GM19099 (cell line): ENCODE measurements around the gene MYO10.

Experiments
- POLR2A ChIP-seq: IDR thresholded peaks from 3 replicates; pipeline ENCODE4 v1.6.1; 2011; ENCODE audit warnings: low read depth; ENCODE audit not compliant: insufficient read length; ENCODE audit errors: extremely low read depth

MYO10 gene

DNA sequence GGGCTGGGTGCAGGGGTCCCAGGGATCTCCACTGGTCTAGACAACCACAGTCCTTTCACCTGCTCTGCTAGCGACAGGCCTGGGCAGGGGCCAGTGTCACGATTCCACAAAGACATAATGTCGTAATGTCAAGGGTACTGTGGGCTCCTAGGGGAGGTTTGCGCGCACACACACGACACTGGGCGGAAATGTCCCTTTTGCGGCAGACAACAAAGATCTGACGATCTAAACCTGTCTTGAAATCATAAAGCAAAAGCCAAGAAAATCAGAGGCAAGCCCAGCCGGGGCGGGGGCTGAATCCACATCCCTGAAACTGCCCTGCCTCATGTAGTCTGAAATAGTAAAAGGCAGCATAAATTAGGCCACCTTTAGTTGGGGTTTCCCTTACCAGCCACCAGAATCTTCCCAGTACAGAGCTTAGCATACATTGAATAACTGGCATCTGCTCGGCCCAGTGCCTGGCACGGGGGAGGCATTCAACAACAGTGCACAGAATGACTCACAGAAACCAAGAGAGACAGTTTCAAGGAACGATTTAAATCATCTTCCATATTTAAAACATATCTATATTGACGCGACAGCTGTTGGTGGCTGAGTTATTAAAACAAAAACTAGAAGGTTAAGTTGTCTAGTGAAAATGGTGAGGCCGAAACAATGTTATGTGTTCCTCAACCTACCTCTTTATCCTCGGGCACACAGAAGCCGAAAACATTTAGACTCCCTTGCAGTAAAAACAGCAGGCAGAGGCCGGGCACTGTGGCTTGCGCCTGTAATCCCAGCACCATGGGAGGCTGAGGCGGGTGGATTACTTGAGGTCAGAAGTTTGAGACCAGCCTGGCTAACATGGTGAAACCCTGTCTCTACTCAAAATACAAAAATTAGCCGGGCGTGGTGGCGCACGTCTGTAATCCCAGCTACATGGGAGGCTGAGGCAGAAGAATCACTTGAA, 151.0 kb downstream of the MYO10 start:
- no peak for TF ChIP-seq POLR2A

DNA sequence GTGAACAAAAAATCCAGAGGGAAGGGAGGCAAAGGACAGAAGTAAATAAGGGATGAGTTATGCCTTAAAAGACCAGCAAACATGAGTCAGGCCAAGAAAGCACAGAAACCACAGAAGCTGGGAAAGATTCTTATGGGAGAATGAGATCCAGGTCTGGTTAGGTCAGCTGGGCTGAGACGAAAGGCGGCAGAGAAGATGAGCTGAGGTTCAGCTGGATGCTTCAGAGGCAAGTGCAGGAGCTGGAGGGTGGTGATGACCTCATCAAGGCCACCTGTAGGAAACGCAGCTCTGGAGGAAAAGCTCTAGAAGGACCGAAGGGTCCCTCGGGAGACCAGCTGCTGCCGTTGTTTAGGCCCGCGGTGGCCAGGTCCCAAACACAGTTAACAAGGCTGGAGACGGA, 152.0 kb downstream of the MYO10 start:
- no peak for TF ChIP-seq POLR2A

DNA sequence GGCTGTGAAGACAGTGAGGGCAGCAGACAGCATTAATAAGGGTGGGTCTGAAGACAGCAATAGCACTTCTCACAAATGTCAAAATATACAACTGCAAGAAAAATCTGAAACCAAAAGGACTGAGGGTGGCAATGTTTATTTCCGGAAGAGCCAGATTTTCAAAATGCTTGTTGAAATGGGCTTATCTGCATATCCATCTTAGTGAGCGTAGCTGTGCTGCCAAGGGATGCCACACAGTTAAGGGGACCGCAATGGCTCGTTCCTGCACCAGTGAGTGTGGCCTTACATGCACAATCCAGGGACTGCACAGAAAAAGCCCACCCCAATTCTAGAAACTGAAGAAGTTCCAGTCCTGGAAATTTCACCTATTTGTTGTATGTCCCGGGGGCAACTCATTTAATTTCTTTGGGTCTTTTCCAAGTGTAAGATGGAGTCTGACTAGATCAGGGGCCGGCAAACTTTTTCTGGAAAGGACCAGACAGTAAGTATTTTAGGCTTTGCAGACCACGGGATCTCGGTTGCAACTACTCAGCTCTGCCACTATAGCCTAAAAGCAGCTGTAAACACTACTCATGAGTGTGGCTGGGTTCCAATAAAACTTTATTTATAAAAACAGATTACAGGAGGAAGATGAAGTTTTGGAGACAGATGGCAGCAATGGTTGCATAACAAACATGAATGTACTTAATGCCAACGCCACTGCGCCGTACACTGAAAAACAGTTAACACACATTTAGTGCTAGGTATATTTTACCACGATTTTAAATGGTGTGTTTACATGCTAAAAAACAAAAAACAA, 154.1 kb downstream of the MYO10 start:
- no peak for TF ChIP-seq POLR2A

- no peak for TF ChIP-seq POLR2A
Observed at GRCh38 chr5:16780325-16780724, 155.8 kb downstream of the MYO10 start.

- TF ChIP-seq POLR2A, result no peak
Observed at GRCh38 chr5:16777432-16777831, 158.7 kb downstream of the MYO10 start.

GRCh38 chr5:16776611-16777251, 159.4 kb downstream of the MYO10 start:
- TF ChIP-seq POLR2A, result no peak

DNA sequence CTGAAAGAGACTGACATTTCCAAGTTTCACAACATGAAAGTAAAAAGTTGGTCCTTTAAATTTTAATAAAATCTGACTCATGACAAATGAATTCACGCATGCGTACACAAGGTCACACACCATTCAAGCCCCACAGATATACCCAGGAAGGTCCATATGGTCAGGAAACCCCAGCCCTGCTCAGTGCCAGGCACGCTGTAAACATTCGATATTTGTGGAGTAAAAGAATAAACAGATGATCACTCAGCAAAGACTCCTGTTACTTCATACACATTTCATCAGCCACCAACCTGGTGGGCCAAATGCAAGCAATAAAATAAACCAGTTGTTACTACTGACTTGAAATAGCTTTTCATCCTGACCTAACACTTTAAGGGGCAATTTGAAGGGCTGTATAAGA, 161.3 kb downstream of the MYO10 start:
- TF ChIP-seq POLR2A, result no peak

DNA sequence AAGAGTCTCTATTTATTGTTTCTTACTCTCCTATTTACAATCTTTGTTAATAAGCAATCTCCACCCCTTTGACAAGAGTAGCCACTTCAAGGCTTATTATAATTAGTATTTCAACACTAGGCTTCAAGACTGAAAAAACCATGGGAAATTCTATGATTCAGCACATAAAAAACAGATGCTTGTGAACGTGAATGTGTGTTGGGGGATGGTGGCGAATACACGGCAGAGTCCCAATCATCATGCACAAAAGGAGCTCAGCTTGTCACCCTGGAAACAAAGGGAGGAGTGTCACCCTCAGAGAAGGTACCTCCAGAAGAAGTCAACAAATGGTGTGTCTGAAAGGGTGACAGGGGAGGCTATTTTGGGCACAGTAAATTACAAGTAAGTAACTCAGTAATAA, 162.1 kb downstream of the MYO10 start:
- TF ChIP-seq POLR2A, result no peak

DNA sequence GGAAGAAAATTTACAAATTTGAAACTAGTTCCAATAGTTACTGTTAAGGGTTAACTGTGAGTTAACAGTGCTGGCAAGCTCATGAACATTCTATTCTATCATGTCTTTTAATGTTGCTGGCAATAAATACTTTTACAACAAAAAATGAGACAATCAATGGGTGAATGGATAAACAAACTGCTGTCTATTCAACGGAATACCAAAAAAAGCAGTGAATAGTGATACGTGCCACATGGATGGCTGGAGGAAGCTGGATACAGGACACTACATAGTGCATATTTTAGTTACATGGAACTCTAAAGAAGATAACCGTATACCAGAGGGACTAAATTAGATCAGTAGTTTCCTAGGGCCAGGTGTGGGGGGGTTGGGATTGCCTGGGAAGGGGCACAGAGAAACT, 163.5 kb downstream of the MYO10 start:
- no peak for TF ChIP-seq POLR2A

DNA sequence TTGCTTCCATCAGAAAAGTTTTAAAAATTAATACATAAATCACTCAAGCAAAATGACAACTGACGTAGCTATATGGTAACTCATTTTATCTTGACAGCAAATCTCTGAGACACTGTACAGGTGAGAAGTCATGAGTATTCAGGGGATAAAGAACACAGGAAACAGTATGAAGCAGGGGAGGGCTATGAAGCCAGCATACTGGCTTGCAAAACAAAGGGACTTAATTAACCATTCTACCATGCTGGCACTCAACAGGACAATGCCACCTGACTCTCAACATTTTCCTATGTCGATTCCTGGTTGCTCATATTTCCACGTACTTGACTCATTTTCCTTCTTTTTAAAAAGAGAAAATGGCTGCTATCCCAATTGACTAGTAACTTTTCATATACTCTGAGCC, 167.9 kb downstream of the MYO10 start:
- no peak for TF ChIP-seq POLR2A

DNA sequence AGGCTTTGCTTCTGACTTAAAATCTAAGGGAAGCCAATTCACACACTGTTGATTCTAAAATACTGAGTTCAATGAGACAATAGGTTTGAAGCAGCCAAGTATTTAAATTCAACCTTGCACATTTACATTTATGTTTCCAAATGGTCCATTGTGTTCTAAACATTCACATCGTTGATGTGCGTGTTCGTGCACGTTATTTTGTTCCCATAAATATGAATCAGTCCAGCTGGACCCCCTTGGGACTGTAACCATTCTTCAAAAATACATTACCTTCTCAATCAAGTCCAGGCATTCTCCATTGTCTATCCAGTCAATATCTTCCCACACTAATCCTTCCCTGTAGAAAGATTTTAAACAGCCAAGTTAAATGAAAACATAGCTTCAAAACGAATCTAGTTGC, 172.9 kb downstream of the MYO10 start:
- TF ChIP-seq POLR2A, result no peak

- no peak for TF ChIP-seq POLR2A
Observed at GRCh38 chr5:16759147-16759773, 176.8 kb downstream of the MYO10 start.

DNA sequence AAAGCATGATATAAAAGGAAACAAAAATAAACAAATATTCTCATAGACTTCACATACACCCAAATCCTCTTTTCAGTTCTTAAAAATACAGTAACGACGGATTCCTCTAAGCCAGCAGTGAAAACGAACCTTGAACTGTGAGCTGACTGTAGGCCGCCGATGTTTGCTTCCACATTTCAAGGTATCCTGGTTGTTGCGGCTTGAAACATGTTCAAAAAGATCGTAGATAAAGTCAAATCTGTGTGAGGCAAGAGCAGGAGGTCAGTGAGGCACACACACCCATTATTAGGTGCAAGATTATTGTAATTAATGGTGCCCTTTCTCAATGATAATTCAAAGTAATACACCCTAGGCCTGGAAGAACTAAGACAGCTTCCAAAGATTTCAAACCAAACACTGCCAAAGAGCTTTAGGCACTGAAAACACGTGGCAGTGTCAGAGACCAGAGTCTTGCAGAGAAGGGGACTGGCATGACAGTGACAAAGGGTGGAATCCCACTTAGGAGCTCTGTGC, 178.0 kb downstream of the MYO10 start:
- no peak for TF ChIP-seq POLR2A

- TF ChIP-seq POLR2A, result no peak
Observed at GRCh38 chr5:16757146-16757545, 178.9 kb downstream of the MYO10 start.

- TF ChIP-seq POLR2A, result no peak
Observed at GRCh38 chr5:16756692-16757091, 179.4 kb downstream of the MYO10 start.

DNA sequence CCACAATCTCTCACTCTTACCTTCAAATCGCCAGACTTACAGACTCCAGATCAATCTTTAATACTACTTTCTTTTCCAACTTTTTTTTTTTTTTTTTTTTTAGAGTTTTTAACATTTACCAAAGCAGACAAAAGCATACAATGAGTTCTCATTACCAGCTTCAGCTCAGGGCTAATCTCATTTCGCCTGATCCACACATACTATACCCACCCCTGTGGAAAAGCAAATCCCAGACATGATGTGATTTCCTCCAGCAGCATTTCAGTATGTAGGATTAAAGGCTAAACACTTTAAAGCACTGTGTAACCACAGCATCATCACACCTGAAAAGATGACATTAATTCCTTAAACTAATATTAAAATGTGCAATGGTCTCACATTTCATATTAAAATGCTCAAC, 180.4 kb downstream of the MYO10 start:
- TF ChIP-seq POLR2A, result no peak

DNA sequence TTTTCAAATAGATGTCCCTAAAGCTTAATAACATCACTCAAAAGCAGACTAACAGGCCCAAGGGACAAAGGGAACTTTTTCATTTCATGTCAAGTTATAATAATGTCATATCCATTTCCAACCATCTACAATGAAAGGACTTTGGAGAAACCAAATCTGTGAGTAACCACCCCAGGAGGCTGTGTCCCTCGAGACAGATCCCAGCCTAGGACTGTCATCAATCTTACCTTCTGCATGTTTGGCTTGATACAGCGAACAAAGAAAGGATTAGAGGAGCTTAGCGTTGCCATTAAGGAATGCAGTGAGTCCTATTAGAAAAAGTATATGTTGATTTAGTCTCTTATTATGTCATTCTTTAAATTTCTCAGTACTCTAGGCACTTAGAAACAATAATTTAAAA, 181.5 kb downstream of the MYO10 start:
- TF ChIP-seq POLR2A, result no peak
